H1 (cell line): ENCODE results near the gene DYNLT2. TPM values are rescaled to one million over a fixed set of nuclear protein-coding genes. Genes with fewer than 3 reads are reported as not detected.

Experiments
- CTCF ChIA-PET: fragments of 300-600 bp; sonication (Branson Sonifier 250); formaldehyde crosslinking; loops from one replicate; lab custom pipeline; 2021; ENCODE audit not compliant: partially characterized antibody; lab: Charles Lee
- POLR2A ChIA-PET: fragments of 300-600 bp; sonication (Branson Sonifier 250); formaldehyde crosslinking; loops from one replicate; lab custom pipeline; 2021; ENCODE audit warnings: inconsistent platforms; ENCODE audit not compliant: partially characterized antibody; lab: Charles Lee
- DNase-seq, 2 experiments: peaks; one replicate each; pipeline versions ENCODE4 v3.0.0 to v3.0.0-alpha.2; 2010 to 2022; ENCODE audit warnings: low spot score in 2 of 2, low read depth in 1 of 2, mixed read lengths in 1 of 2
- FAIRE-seq: peaks from 2 replicates; lab custom pipeline; 2011; peaks lifted over from hg19 to GRCh38; lab: Jason Lieb, UNC
- H2AFZ ChIP-seq: 2 replicates; pipeline ENCODE4 v1.8.1; 2012; ENCODE audit warnings: low read length, inconsistent platforms
- H2AK5ac ChIP-seq: 2 replicates; pipeline ENCODE4 v1.6.1; 2013; ENCODE audit warnings: low read depth, low read length
- H2BK120ac ChIP-seq: replicated peaks from 2 replicates; pipeline ENCODE3; 2013; ENCODE audit warnings: low read depth, low read length, inconsistent platforms
- H2BK12ac ChIP-seq: 2 replicates; pipeline ENCODE4 v1.6.1; 2013; ENCODE audit warnings: low read depth, low read length
- H2BK15ac ChIP-seq: 2 replicates; pipeline ENCODE4 v1.6.1; 2013; ENCODE audit warnings: low read length
- H2BK20ac ChIP-seq: 2 replicates; pipeline ENCODE4 v1.6.1; 2013; ENCODE audit warnings: low read length
- H2BK5ac ChIP-seq: 2 replicates; pipeline ENCODE4 v1.6.1; 2013; ENCODE audit warnings: low read depth, low read length
- H3K14ac ChIP-seq: 2 replicates; pipeline ENCODE4 v1.6.1; 2013; ENCODE audit warnings: inconsistent platforms; ENCODE audit not compliant: insufficient read length
- H3K18ac ChIP-seq: 2 replicates; pipeline ENCODE4 v1.6.1; 2013; ENCODE audit warnings: low read length; ENCODE audit errors: extremely low read depth
- H3K23ac ChIP-seq: 2 replicates; pipeline ENCODE4 v1.6.1; 2013; ENCODE audit warnings: inconsistent platforms; ENCODE audit not compliant: insufficient read length
- H3K23me2 ChIP-seq: 2 replicates; pipeline ENCODE4 v1.6.1; 2013; ENCODE audit warnings: low read depth, low read length
- H3K27ac ChIP-seq: 2 replicates; pipeline ENCODE4 v1.6.1; 2011; ENCODE audit warnings: low read depth, low read length, inconsistent platforms
- H3K27me3 ChIP-seq, 4 experiments: replicated peaks in 1 of 4; 1 replicate in 1 of 4; 2 replicates in 3 of 4; pipeline versions ENCODE4 v1.6.1 to v1.8.1; 2011 to 2013; ENCODE audit warnings: low read length in 3 of 4, mild to moderate bottlenecking in 3 of 4, inconsistent platforms in 2 of 4, mixed read lengths in 2 of 4, moderate library complexity in 1 of 4; ENCODE audit not compliant: control insufficient read depth in 3 of 4, insufficient read depth in 3 of 4; ENCODE audit errors: extremely low read depth in 1 of 4
- H3K36me3 ChIP-seq, 4 experiments: 2 replicates each; pipeline versions ENCODE4 v1.6.1 to v1.8.1; 2011 to 2013; ENCODE audit warnings: mild to moderate bottlenecking in 4 of 4, low read length in 3 of 4, moderate library complexity in 2 of 4, control low read depth in 1 of 4, inconsistent platforms in 1 of 4; ENCODE audit not compliant: insufficient read depth in 4 of 4, control insufficient read depth in 2 of 4
- H3K4ac ChIP-seq: replicated peaks from 2 replicates; pipeline ENCODE3; 2013; ENCODE audit warnings: low read length, low read depth, mixed read lengths, inconsistent platforms; ENCODE audit not compliant: insufficient read length
- H3K4me1 ChIP-seq, 4 experiments: replicated peaks in 1 of 4; 1 replicate in 1 of 4; 2 replicates in 3 of 4; pipeline versions ENCODE4 v1.6.1 to v1.8.1; 2011 to 2013; ENCODE audit warnings: low read length in 3 of 4, inconsistent platforms in 2 of 4, mixed read lengths in 1 of 4; ENCODE audit not compliant: insufficient read depth in 4 of 4, control insufficient read depth in 3 of 4
- H3K4me2 ChIP-seq, 2 experiments: 2 replicates each; pipeline versions ENCODE4 v1.6.1 to v1.8.1; 2011 to 2013; ENCODE audit warnings: low read depth in 2 of 2, low read length in 2 of 2, control low read depth in 1 of 2, inconsistent platforms in 1 of 2, mild to moderate bottlenecking in 1 of 2; ENCODE audit not compliant: insufficient read depth in 1 of 2
- H3K4me3 ChIP-seq, 4 experiments: fragments of 200-600, 300-600 bp in 1 of 4; sonication (generic), shearing (Covaris generic), sonication (Bioruptor Twin) in 1 of 4; 2 replicates each; pipeline versions ENCODE4 v1.5.1 to v1.8.1; 2011 to 2016; ENCODE audit warnings: low read length in 4 of 4, low read depth in 3 of 4, control low read depth in 2 of 4, inconsistent platforms in 2 of 4, mild to moderate bottlenecking in 2 of 4, mixed read lengths in 1 of 4, moderate library complexity in 1 of 4; ENCODE audit not compliant: insufficient read depth in 2 of 4; ENCODE audit errors: extremely low read depth in 1 of 4
- H3K56ac ChIP-seq: replicated peaks from 2 replicates; pipeline ENCODE3; 2013; ENCODE audit warnings: low read depth, mild to moderate bottlenecking, mixed read lengths, low read length, inconsistent platforms; ENCODE audit not compliant: insufficient read length
- H3K79me1 ChIP-seq: 2 replicates; pipeline ENCODE4 v1.6.1; 2013; ENCODE audit warnings: low read depth, low read length, control low read depth
- H3K79me2 ChIP-seq, 2 experiments: 2 replicates each; pipeline versions ENCODE4 v1.6.1 to v1.8.1; 2012 to 2013; ENCODE audit warnings: low read length in 2 of 2, mild to moderate bottlenecking in 2 of 2, inconsistent platforms in 1 of 2; ENCODE audit not compliant: insufficient read depth in 2 of 2, control insufficient read depth in 1 of 2
- H3K9ac ChIP-seq, 4 experiments: replicated peaks in 1 of 4; 1 replicate in 1 of 4; 2 replicates in 3 of 4; pipeline versions ENCODE4 v1.6.1 to v1.8.1; 2011 to 2013; ENCODE audit warnings: low read depth in 3 of 4, low read length in 3 of 4, control low read depth in 2 of 4, mild to moderate bottlenecking in 2 of 4, moderate library complexity in 2 of 4, inconsistent platforms in 1 of 4; ENCODE audit errors: extremely low read depth in 1 of 4
- H3K9me3 ChIP-seq, 2 experiments: 2 replicates each; pipeline versions ENCODE4 v1.6.1 to v1.8.1; 2012 to 2013; ENCODE audit warnings: mild to moderate bottlenecking in 2 of 2, moderate library complexity in 2 of 2, control low read depth in 1 of 2, inconsistent platforms in 1 of 2, low read depth in 1 of 2, low read length in 1 of 2, mixed read lengths in 1 of 2; ENCODE audit not compliant: insufficient read depth in 2 of 2
- H4K20me1 ChIP-seq, 2 experiments: replicated peaks in 1 of 2; 2 replicates each; pipeline versions ENCODE3 to v1.8.1; 2011 to 2013; ENCODE audit warnings: inconsistent platforms in 2 of 2, low read length in 2 of 2, mild to moderate bottlenecking in 1 of 2; ENCODE audit not compliant: insufficient read depth in 2 of 2, control insufficient read depth in 1 of 2
- H4K5ac ChIP-seq: 2 replicates; pipeline ENCODE4 v1.6.1; 2013; ENCODE audit warnings: low read length, low read depth, mixed read lengths, inconsistent platforms; ENCODE audit not compliant: insufficient read length
- H4K8ac ChIP-seq: 2 replicates; pipeline ENCODE4 v1.8.0; 2013; ENCODE audit warnings: mild to moderate bottlenecking, moderate library complexity, low read length, inconsistent platforms; ENCODE audit not compliant: insufficient read depth; ENCODE audit errors: extremely low read depth
- H4K91ac ChIP-seq: replicated peaks from 2 replicates; pipeline ENCODE3; 2013; ENCODE audit warnings: low read length, mixed read lengths, inconsistent platforms; ENCODE audit not compliant: insufficient read length
- ASH2L ChIP-seq: fragments of 200-600, 300-600 bp; sonication (generic); IDR thresholded peaks from one replicate; pipeline ENCODE4 v1.7.1; 2017; ENCODE audit warnings: low read length
- HDAC2 ChIP-seq, 2 experiments: fragments of 300-600 bp in 1 of 2; sonication (generic) in 1 of 2; IDR thresholded peaks; 2 replicates each; pipeline ENCODE4 v1.6.1; 2011 to 2012; ENCODE audit warnings: low read depth in 2 of 2, low read length in 2 of 2, mild to moderate bottlenecking in 2 of 2, moderate library complexity in 2 of 2, borderline replicate concordance in 1 of 2, inconsistent platforms in 1 of 2
- KDM1A ChIP-seq: fragments of 200-600, 300-600 bp; sonication (generic); IDR thresholded peaks from 2 replicates; pipeline ENCODE4 v1.7.1; 2016; ENCODE audit warnings: mild to moderate bottlenecking, low read length, borderline replicate concordance
- KDM4A ChIP-seq: IDR thresholded peaks from one replicate; pipeline ENCODE4 v1.7.1; 2012; ENCODE audit warnings: low read depth, mild to moderate bottlenecking, moderate library complexity, low read length, inconsistent platforms; ENCODE audit not compliant: severe bottlenecking
- SUZ12 ChIP-seq: fragments of 200-600 bp; sonication (generic); IDR thresholded peaks from 2 replicates; pipeline ENCODE4 v1.6.1; 2012; ENCODE audit warnings: mild to moderate bottlenecking, inconsistent platforms, low read length, moderate library complexity, mixed read lengths
- WGBS, 2 experiments: shearing (Covaris generic) in 1 of 2; methylation state at CpG; one replicate each; pipeline versions ENCODE4 v1.1.6 to v1.1.7; 2013 to 2015; ENCODE audit warnings: low lambda C conversion rate in 2 of 2, mixed read lengths in 2 of 2, inconsistent platforms in 1 of 2, low coverage in 1 of 2, missing lambda C conversion rate in 1 of 2; ENCODE audit not compliant: insufficient replicate concordance in 2 of 2, insufficient coverage in 1 of 2, insufficient read length in 1 of 2; ENCODE audit errors: extremely low coverage in 1 of 2, missing lambda C conversion rate in 1 of 2; 5-methylcytosine and 5-hydroxymethylcytosine counted together
- polyA plus RNA-seq, 7 experiments: library from polyadenylated mRNA; depleted of rRNA in 3 of 7; stranded (reverse) in 5 of 7; unstranded in 2 of 7; fragments of >200 nt in 5 of 7; fragments of 200-250 nt in 2 of 7; gene quantifications; 1 replicate in 5 of 7; 2 replicates in 1 of 7; 4 replicates in 1 of 7; pipeline versions ENCODE4 v1.2.1 to v1.2.3, GENCODE V29; 2011 to 2013; ENCODE audit warnings: missing spikeins in 2 of 7, mixed read lengths in 2 of 7
- total RNA-seq: library from RNA; stranded (reverse); fragmentation: NEBNext Ultra II Directional; extraction: Animal tissue kit (Norgen Biotek cat#: 25700); gene quantifications from 2 replicates; pipeline ENCODE4 v1.2.1, GENCODE V29; 2021

Gene DYNLT2
- total and polyA plus RNA-seq, 2 of the 8 experiments (the other 6 are each of a cell fraction or from before 2014, with no cell fraction given), result 0.48 to 1.8 TPM

GRCh38 chr6:169707772-169708171, 43.6 kb downstream of the DYNLT2 start:
- WGBS, 2 experiments, result 93% methylated on average over 2 of the region's 2 CpGs; no CpG with 5 or more reads in 1 of the 2 experiments
- Histone ChIP-seq H2BK5ac (no peak overlapping the region), H3K56ac (no peak overlapping the region), H3K4me2 (no peak overlapping the region), H3K23ac (no peak overlapping the region), H3K4ac (no peak overlapping the region), H3K36me3 (peaks cover 0 to 59% (median 11%) of the 10 kb centered on the region in 4 experiments; a peak in 6 of 8 replicates), H4K20me1 (peaks cover 3 to 7% of the 10 kb centered on the region in 2 experiments), H3K23me2 (peaks cover 3% of the 10 kb centered on the region; the same call in 1 of the 2 replicates), H4K91ac (no peak overlapping the region), H3K79me2 (peaks cover 0 to 24% of the 10 kb centered on the region in 2 experiments; a peak in 3 of 4 replicates), H3K14ac (no peak overlapping the region), H3K9me3 (no peaks in the 10 kb centered on the region), H2BK15ac (no peak overlapping the region), H3K18ac (no peak overlapping the region), H3K27ac (no peak overlapping the region), H3K9ac (no peak overlapping the region), H3K79me1 (no peaks in the 10 kb centered on the region; the same call in 1 of the 2 replicates), H3K4me3 (no peak overlapping the region), H2BK120ac (no peak overlapping the region), H2AFZ (no peak overlapping the region), H2BK12ac (no peak overlapping the region), H3K27me3 (no peaks in the 10 kb centered on the region), H2AK5ac (no peak overlapping the region), H4K5ac (no peak overlapping the region), H3K4me1 (0 out of 7 replicates have a peak, but pooled peaks cover 0 to 3% (median 0%) of the 10 kb centered on the region in 4 experiments), H4K8ac (no peak overlapping the region), H2BK20ac (no peak overlapping the region)
- DNase-seq (no peak), FAIRE-seq (no peak)
- no peak for TF ChIP-seq HDAC2 (IDR thresholded peaks at IDR 0.05; ENCODE audit: borderline replicate concordance in 1 of 2, low read depth in 2 of 2, low read length in 2 of 2)
- no peak for TF ChIP-seq KDM1A
- no peak for TF ChIP-seq SUZ12
- TF ChIP-seq ASH2L, result no peak
- TF ChIP-seq KDM4A, result no peak
- ChIA-PET CTCF (interaction anchor here (0.7 to 1.5 kb wide), 3 partner anchors 10 to 83 kb away, joined by 3 to 4 read pairs (median 4); no protein-coding TSS in a partner anchor), POLR2A (interaction anchor here (1.0 to 5.3 kb wide), 3 partner anchors 7 to 47 kb away, joined by 3 to 22 read pairs (median 3); partner anchors contain the start of genes C6orf120 and WDR27)
